Thymus (tissue), 11 donors: ENCODE measurements around the gene ACTL7A. TPM values are rescaled to one million over a fixed set of nuclear protein-coding genes. Genes with fewer than 3 reads are reported as not detected.
"Not testable (repeated sequence)": the region's sequence is repeated elsewhere in the genome, so short reads cannot be mapped to it uniquely, and the experiment has no call there.

Source experiments
- DNase-seq, 9 donors: peaks; one replicate each; pipeline ENCODE4 v3.0.0-alpha.2; 2013; ENCODE audit warnings: low spot score in 9 of 9, low read depth in 6 of 9, missing footprints in 1 of 9
- H3K27ac ChIP-seq, 2 donors: one replicate each; pipeline ENCODE4 v1.5.1; 2013; ENCODE audit warnings: control low read depth in 1 of 2, low read depth in 1 of 2, low read length in 1 of 2, mild to moderate bottlenecking in 1 of 2, moderate library complexity in 1 of 2
- H3K27me3 ChIP-seq, 2 donors: one replicate each; pipeline ENCODE4 v1.5.1; 2013; ENCODE audit warnings: low read length in 1 of 2; ENCODE audit not compliant: control insufficient read depth in 2 of 2, insufficient read depth in 1 of 2
- H3K36me3 ChIP-seq, 2 donors: one replicate each; pipeline ENCODE4 v1.5.1; 2013; ENCODE audit warnings: low read length in 1 of 2, mild to moderate bottlenecking in 1 of 2, moderate library complexity in 1 of 2; ENCODE audit not compliant: control insufficient read depth in 2 of 2, insufficient read depth in 2 of 2
- H3K4me1 ChIP-seq, 2 donors: one replicate each; pipeline ENCODE4 v1.5.1; 2013; ENCODE audit warnings: low read length in 2 of 2; ENCODE audit not compliant: control insufficient read depth in 2 of 2, insufficient read depth in 2 of 2
- H3K4me3 ChIP-seq, 2 donors: one replicate each; pipeline ENCODE4 v1.5.1; 2013; ENCODE audit warnings: low read length in 2 of 2, control low read depth in 1 of 2, mild to moderate bottlenecking in 1 of 2
- H3K9me3 ChIP-seq, 2 donors: one replicate each; pipeline ENCODE4 v1.5.1; 2013; ENCODE audit warnings: low read length in 1 of 2, mild to moderate bottlenecking in 1 of 2; ENCODE audit not compliant: control insufficient read depth in 2 of 2, insufficient read depth in 1 of 2
- WGBS: extraction: QIAGEN DNeasy Blood & Tissue Kit; methylation state at CpG from one replicate; pipeline ENCODE4 v1.1.7; 2013; 5-methylcytosine and 5-hydroxymethylcytosine counted together
- polyA plus RNA-seq: library from polyadenylated mRNA; stranded (reverse); fragments of 200-250 nt; gene quantifications from one replicate; pipeline ENCODE4 v1.2.3, GENCODE V29; 2013
- total RNA-seq: library from RNA; stranded (reverse); fragments of 120-200 nt; gene quantifications from one replicate; pipeline ENCODE4 v1.2.4, GENCODE V29; 2013
- donor health status: healthy.

ACTL7A gene
- total and polyA plus RNA-seq, 2 donors: not detected

GRCh38 chr9:108880738-108881316 lies 18.8 kb downstream of the ACTL7A start:
- WGBS: 92% methylated on average over 3 of the region's 3 CpGs
- Histone ChIP-seq H3K27me3 (no peaks in the 10 kb centered on the region), H3K36me3 (peaks cover 29 to 35% of the 10 kb centered on the region in 2 donors)

GRCh38 chr9:108882052-108882888 lies 20.2 kb downstream of the ACTL7A start:
- H3K4me3 ChIP-seq: no peak overlapping the region
- no peaks in the 10 kb centered on the region for H3K27me3 ChIP-seq
- H3K9me3 ChIP-seq: no peaks in the 10 kb centered on the region
- H3K36me3 ChIP-seq: peaks cover 17 to 27% of the 10 kb centered on the region in 2 donors
- no peaks in the 10 kb centered on the region for H3K4me1 ChIP-seq
- no peak for DNase-seq
- no peak overlapping the region for H3K27ac ChIP-seq
- 97% methylated on average over 6 of the region's 6 CpGs for WGBS

More at GRCh38 chr9:108880738-108881316, 18.8 kb downstream of the ACTL7A start:
- Histone ChIP-seq H3K4me3 (no peak overlapping the region), H3K9me3 (no peaks in the 10 kb centered on the region), H3K4me1 (no peaks in the 10 kb centered on the region), H3K27ac (no peak overlapping the region)
- DNase-seq: no peak

- H3K4me3 ChIP-seq: no peak overlapping the region
- WGBS: 98% methylated on average over 3 of the region's 3 CpGs
These were observed 21.0 kb downstream of the ACTL7A start for GRCh38 chr9:108883085-108883484.

GRCh38 chr9:108884701-108885100 lies 22.6 kb downstream of the ACTL7A start:
- no peaks in the 10 kb centered on the region for H3K9me3 ChIP-seq
- no peaks in the 10 kb centered on the region for H3K4me1 ChIP-seq
- 94% methylated on average over 3 of the region's 3 CpGs for WGBS
- DNase-seq: no peak
- no peak overlapping the region for H3K4me3 ChIP-seq
- H3K27ac ChIP-seq: no peak overlapping the region
- peaks cover 3 to 23% of the 10 kb centered on the region in 2 donors for H3K36me3 ChIP-seq
- H3K27me3 ChIP-seq: no peaks in the 10 kb centered on the region

More at GRCh38 chr9:108883085-108883484, 21.0 kb downstream of the ACTL7A start:
- Histone ChIP-seq H3K27me3 (no peaks in the 10 kb centered on the region), H3K9me3 (no peaks in the 10 kb centered on the region), H3K27ac (no peak overlapping the region), H3K4me1 (no peaks in the 10 kb centered on the region), H3K36me3 (peaks cover 16 to 27% of the 10 kb centered on the region in 2 donors)
- DNase-seq: no peak

- Histone ChIP-seq H3K4me3 (no peak overlapping the region), H3K27ac (no peak overlapping the region), H3K27me3 (no peaks in the 10 kb centered on the region), H3K9me3 (no peaks in the 10 kb centered on the region), H3K36me3 (peaks cover 3 to 24% of the 10 kb centered on the region in 2 donors), H3K4me1 (no peaks in the 10 kb centered on the region)
- DNase-seq: peak in 1 of 9 donors; percentile 11
- WGBS: 90% methylated on average over 1 of the region's 1 CpG
These were observed 23.7 kb downstream of the ACTL7A start for GRCh38 chr9:108885643-108886348.

GRCh38 chr9:108886594-108887271 lies 24.7 kb downstream of the ACTL7A start:
- DNase-seq, H3K27ac ChIP-seq, H3K4me3 ChIP-seq, H3K9me3 ChIP-seq, H3K27me3 ChIP-seq, H3K4me1 ChIP-seq: not testable (repeated sequence)
- peaks cover 11 to 33% of the 10 kb centered on the region in 2 donors for H3K36me3 ChIP-seq
- WGBS: 97% methylated on average over 3 of the region's 3 CpGs

GRCh38 chr9:108889649-108890067 lies 27.6 kb downstream of the ACTL7A start:
- WGBS: 96% methylated on average over 4 of the region's 4 CpGs
- Histone ChIP-seq H3K4me1 (no peaks in the 10 kb centered on the region), H3K4me3 (no peak overlapping the region), H3K36me3 (peaks cover 26 to 51% of the 10 kb centered on the region in 2 donors), H3K27me3 (no peaks in the 10 kb centered on the region), H3K9me3 (no peaks in the 10 kb centered on the region), H3K27ac (no peak overlapping the region)
- peak in 3 of 9 donors; percentile 9 to 30 (median 13) for DNase-seq

GRCh38 chr9:108894225-108894997 lies 32.3 kb downstream of the ACTL7A start:
- no peak for DNase-seq
- WGBS: 98% methylated on average over 4 of the region's 4 CpGs
- Histone ChIP-seq H3K4me3 (no peak overlapping the region), H3K9me3 (no peaks in the 10 kb centered on the region), H3K27ac (no peak overlapping the region), H3K36me3 (peaks cover 54 to 65% of the 10 kb centered on the region in 2 donors), H3K4me1 (no peaks in the 10 kb centered on the region), H3K27me3 (no peaks in the 10 kb centered on the region)
